Heart left ventricle (tissue), 16 donors: ENCODE data around the gene SLC25A26. TPM values are rescaled to one million over a fixed set of nuclear protein-coding genes. Genes with fewer than 3 reads are reported as not detected.

ENCODE experiments used
- ATAC-seq, 4 donors: fragments of 200-7000 bp; cut with Tn5 transposase; one replicate each; pipeline ENCODE4 v1.9.1; 2020 to 2022; ENCODE audit warnings: moderate library complexity in 4 of 4, mild to moderate bottlenecking in 3 of 4, moderate number of reproducible peaks in 1 of 4
- DNase-seq, 5 donors: peaks; one replicate each; pipeline ENCODE4 v3.0.0-alpha.2; 2020
- H3K27ac ChIP-seq, 12 donors: fragments of 200-600 bp; sonication (generic) in 4 of 12; one replicate each; pipeline versions ENCODE4 v1.5.0 to v1.8.0; 2016 to 2022; ENCODE audit warnings: mild to moderate bottlenecking in 2 of 12
- H3K27me3 ChIP-seq, 9 donors: fragments of 200-600 bp; sonication (generic) in 2 of 9; one replicate each; pipeline versions ENCODE4 v1.5.1 to v1.8.0; 2016 to 2022; ENCODE audit warnings: mild to moderate bottlenecking in 3 of 9
- H3K36me3 ChIP-seq, 9 donors: fragments of 200-600 bp; sonication (generic) in 2 of 9; one replicate each; pipeline versions ENCODE4 v1.5.0 to v1.8.0; 2018 to 2022; ENCODE audit warnings: mild to moderate bottlenecking in 2 of 9
- H3K4me1 ChIP-seq, 12 donors: fragments of 200-600 bp; sonication (generic) in 4 of 12; one replicate each; pipeline versions ENCODE4 v1.5.0 to v1.8.0; 2016 to 2022; ENCODE audit warnings: mild to moderate bottlenecking in 3 of 12
- H3K4me3 ChIP-seq, 12 donors: fragments of 200-600 bp; sonication (generic) in 4 of 12; one replicate each; pipeline versions ENCODE4 v1.5.0 to v1.8.0; 2017 to 2022; ENCODE audit warnings: mild to moderate bottlenecking in 9 of 12, moderate library complexity in 4 of 12
- H3K9me3 ChIP-seq, 12 donors: fragments of 200-600 bp; sonication (generic) in 4 of 12; one replicate each; pipeline versions ENCODE4 v1.5.0 to v1.8.0; 2016 to 2022; ENCODE audit warnings: mild to moderate bottlenecking in 1 of 12
- CTCF ChIP-seq, 12 donors: fragments of 200-600 bp; sonication (generic) in 4 of 12; IDR thresholded peaks; one replicate each; pipeline versions ENCODE4 v1.5.0 to v1.8.0; 2018 to 2022; ENCODE audit warnings: antibody characterized with exemption in 12 of 12, mild to moderate bottlenecking in 5 of 12
- POLR2A ChIP-seq, 2 donors: fragments of 450-650 bp; IDR thresholded peaks; one replicate each; pipeline ENCODE4 v1.6.1; 2017; ENCODE audit warnings: antibody characterized with exemption in 2 of 2, mild to moderate bottlenecking in 2 of 2, moderate library complexity in 2 of 2
- WGBS, 4 donors: extraction: QIAGEN DNeasy Blood & Tissue Kit in 2 of 4; methylation state at CpG; one replicate each; pipeline versions ENCODE4 v1.1.5 to v1.1.7; 2013 to 2018; 5-methylcytosine and 5-hydroxymethylcytosine counted together
- intact Hi-C, 10 donors: fragments of 100-400 bp; cut with DNase I; formaldehyde crosslinking; loops; one replicate each; pipeline versions ENCODE4 v1.11.1 to v1.14.2; 2022
- polyA plus RNA-seq, 2 donors: library from polyadenylated mRNA; stranded (reverse); fragments of 200-250 nt; gene quantifications; one replicate each; pipeline ENCODE4 v1.2.3, GENCODE V29; 2013
- total RNA-seq, 9 donors: library from RNA; depleted of rRNA in 2 of 9; stranded (reverse); fragments of >200 nt in 2 of 9; fragmentation: NEBNext Ultra II Directional in 3 of 9; extraction: Animal tissue kit (Norgen Biotek cat#: 25700) in 3 of 9; gene quantifications; one replicate each; pipeline versions ENCODE4 v1.1.0 to v1.2.4, GENCODE V29; 2016 to 2023
- donor health status: ischemic (EF 13 %, LVEDD 7.1; RV severe dilation, severe dysfunction).
- donor health status: healthy with polysubstance abuse.
- donor health status: DM: no; HTN: yes; CAD: no.
- donor health status: DM: no; HTN: no; CAD: no.
- donor health status: ischemic (EF 25% LVEDD 6.9; RV normal size, moderate dysfunction).
- donor health status: ischemic (EF 25% LVEDD 5.7; RV mildly dilated, moderate dysfunction).
- donor health status: healthy.
- donor health status: DM: yes; HTN: yes; CAD: no.
- donor health status: ischemic (EF 35%, LVEDD 5.7; RV mildly dilated, moderate dysfunction).
- donor health status: nonischemic (EF 11% LVEDD 7.7; RV severe dilation, severe dysfunction).
- donor health status: DM: yes; HTN: yes; CAD: no.
- donor health status: PGD.
- donor health status: ischemic (EF 29% LVEDD 5.4; RV normal size, mild dysfunction).
- donor health status: nonischemic (EF 23%, LVEDD 6.1; RV moderate dilation, normal function).

SLC25A26 gene
- total and polyA plus RNA-seq, 11 donors: 20.0 to 42.2 (median 25.4) TPM

DNA sequence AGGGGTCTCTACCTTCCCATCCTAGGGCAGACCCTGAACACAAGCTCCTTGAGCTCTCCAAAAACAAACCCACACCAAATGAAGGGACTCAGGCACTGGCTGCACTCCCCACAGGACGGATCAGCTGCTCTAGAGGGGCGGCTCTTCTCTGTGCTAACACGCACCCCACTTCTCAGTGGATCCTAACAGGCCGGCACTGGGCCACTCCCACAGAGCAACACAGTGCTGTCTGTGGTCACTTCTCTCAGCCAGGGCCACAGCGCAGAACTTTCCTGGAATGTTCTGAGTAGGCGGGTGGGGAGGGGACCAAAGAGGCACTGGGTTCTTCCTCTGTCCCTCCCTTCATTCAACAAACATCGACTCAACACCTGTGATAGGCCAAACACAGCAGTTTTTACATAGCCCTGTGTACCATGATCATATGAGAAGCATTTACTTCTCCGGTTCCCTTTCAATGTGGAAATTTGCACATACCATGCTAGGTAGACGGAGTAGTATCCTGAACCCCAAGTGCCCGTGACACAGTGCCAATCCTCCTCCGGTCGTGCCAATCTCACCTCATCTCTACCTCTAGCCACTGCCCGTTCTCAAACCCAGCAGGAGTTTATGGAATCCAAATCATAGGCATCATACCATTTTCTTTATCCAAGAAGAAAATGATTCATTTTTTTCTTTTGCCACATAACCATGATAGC lies 181.9 kb downstream of the SLC25A26 start:
- Histone ChIP-seq H3K9me3 (no peaks in the 10 kb centered on the region), H3K27me3 (no peaks in the 10 kb centered on the region), H3K4me1 (peaks cover 4 to 66% (median 32%) of the 10 kb centered on the region in 12 donors), H3K27ac (peak overlapping the region in 4 of 12 donors; percentile 1 to 81 (median 10)), H3K36me3 (peaks cover 0 to 76% (median 55%) of the 10 kb centered on the region in 9 donors), H3K4me3 (no peak overlapping the region)
- DNase-seq (peak in 1 of 5 donors; percentile 12), ATAC-seq (peak in 2 of 4 donors; percentile 7 to 22)
- intact Hi-C loops: loop anchor here in 1 of 10 donors (10.0 kb wide), 1 partner anchor 272 kb away; no protein-coding TSS in a partner anchor
- WGBS, 4 donors: 81 to 88% (median 87%) methylated on average over 13 of the region's 13 CpGs
- no peak for TF ChIP-seq POLR2A (IDR thresholded peaks at IDR 0.05)
- TF ChIP-seq CTCF (IDR thresholded peaks at IDR 0.05): no peak

DNA sequence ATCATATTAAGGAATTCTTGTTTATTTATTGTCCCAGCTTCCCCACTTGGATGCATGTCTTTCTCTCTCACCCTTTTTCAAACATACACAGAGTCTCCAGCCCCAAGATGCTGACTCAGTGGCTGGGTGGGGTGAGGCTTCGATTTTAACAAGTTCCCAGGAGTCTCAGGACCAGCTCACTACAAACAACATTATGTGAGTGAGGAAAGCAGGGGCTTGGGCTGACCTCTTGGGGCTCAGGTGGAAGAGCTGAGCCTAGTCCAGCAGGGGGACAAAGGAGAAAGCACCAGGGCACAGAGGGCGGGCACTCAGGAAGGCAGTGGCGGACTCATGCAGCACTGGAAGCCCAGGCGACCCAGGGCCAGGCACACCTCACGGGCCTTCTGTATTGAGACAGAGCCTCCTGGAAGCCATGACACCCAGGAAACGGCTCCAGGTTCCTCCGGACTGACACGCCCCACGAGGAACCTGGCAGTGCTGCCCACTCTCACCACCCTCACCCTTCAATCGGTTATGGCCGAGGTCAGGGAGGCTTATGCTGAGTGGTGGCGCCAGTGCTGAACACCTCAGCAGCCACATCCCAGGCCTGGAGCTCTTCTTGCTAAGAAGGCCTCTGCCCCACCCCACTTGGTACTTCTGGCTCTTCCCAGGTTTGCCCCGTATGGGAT lies 182.7 kb downstream of the SLC25A26 start:
- TF ChIP-seq CTCF (IDR thresholded peaks at IDR 0.05) (no peak), POLR2A (IDR thresholded peaks at IDR 0.05) (no peak)
- Histone ChIP-seq H3K27ac (peak overlapping the region in 3 of 12 donors; percentile 15 to 81 (median 24)), H3K4me1 (peaks cover 4 to 68% (median 37%) of the 10 kb centered on the region in 12 donors)

GRCh38 chr3:66404197-66404596 lies 183.4 kb downstream of the SLC25A26 start:
- no peaks in the 10 kb centered on the region for H3K9me3 ChIP-seq
- TF ChIP-seq POLR2A (IDR thresholded peaks at IDR 0.05) (no peak), CTCF (IDR thresholded peaks at IDR 0.05) (no peak)
- H3K36me3 ChIP-seq: peaks cover 0 to 70% (median 44%) of the 10 kb centered on the region in 9 donors
- no peaks in the 10 kb centered on the region for H3K27me3 ChIP-seq
- H3K4me1 ChIP-seq: peaks cover 4 to 73% (median 39%) of the 10 kb centered on the region in 12 donors
- ATAC-seq: no peak
- DNase-seq: peak in 1 of 5 donors; percentile 8
- H3K27ac ChIP-seq: peak overlapping the region in 1 of 12 donors; percentile 81
- intact Hi-C loops: loop anchor here in 1 of 10 donors (10.0 kb wide), 1 partner anchor 271 kb away; no protein-coding TSS in a partner anchor
- no peak overlapping the region for H3K4me3 ChIP-seq
- 80 to 86% (median 82%) methylated on average over 15 of the region's 15 CpGs for WGBS, 4 donors

More for the DNA sequence above, 182.7 kb downstream of the SLC25A26 start:
- 81 to 87% (median 86%) methylated on average over 12 to 13 of the region's 13 CpGs for WGBS, 4 donors
- Histone ChIP-seq H3K27me3 (no peaks in the 10 kb centered on the region), H3K4me3 (no peak overlapping the region), H3K9me3 (no peaks in the 10 kb centered on the region), H3K36me3 (peaks cover 0 to 75% (median 50%) of the 10 kb centered on the region in 9 donors)
- intact Hi-C loops: loop anchor here in 1 of 10 donors (10.0 kb wide), 1 partner anchor 271 kb away; no protein-coding TSS in a partner anchor
- DNase-seq (peak in 1 of 5 donors; percentile 17), ATAC-seq (no peak)
